NCI-H2196 treated with DMSO at 0.1 percent for 48 hours (cell line): ENCODE measurements around the gene ZNF35.

ENCODE experiments used
- DNase-seq: peaks from one replicate; lab custom pipeline; 2025; ENCODE audit not compliant: unreplicated experiment; lab: John Stamatoyannopoulos, UW

ZNF35 gene

DNA sequence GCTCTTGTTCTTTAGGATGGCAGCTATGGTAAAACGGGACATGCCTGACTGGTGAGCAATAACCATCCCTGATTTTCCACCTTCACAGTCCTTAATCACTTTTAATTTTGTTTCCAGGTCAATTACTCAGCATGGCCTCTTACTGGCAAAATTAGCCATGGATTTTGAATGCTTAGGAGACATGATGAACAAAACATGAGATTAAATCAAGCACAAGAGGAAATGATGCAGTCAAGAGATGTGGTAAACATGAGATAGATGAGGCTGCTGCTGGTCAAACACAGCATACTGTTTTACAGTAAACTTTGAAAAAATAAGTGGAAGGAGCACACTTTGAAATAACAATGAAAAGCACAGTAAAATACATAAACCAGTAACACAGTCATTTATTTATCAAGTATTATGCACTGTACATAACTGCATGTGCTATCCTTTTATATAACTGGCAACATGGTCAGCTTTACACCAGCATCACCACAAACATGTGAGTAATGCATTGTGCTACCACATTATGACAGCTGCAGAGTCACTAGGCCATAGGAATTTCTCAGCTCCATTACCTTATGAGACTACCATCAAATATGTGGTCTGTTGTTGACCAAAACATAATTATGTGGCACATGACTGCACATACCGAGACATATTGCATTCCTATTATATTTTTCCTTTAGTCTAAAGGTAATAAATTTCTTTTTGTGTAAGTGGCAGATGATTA is 33.8 kb downstream of the ZNF35 start:
- DNase-seq, result no peak

DNA sequence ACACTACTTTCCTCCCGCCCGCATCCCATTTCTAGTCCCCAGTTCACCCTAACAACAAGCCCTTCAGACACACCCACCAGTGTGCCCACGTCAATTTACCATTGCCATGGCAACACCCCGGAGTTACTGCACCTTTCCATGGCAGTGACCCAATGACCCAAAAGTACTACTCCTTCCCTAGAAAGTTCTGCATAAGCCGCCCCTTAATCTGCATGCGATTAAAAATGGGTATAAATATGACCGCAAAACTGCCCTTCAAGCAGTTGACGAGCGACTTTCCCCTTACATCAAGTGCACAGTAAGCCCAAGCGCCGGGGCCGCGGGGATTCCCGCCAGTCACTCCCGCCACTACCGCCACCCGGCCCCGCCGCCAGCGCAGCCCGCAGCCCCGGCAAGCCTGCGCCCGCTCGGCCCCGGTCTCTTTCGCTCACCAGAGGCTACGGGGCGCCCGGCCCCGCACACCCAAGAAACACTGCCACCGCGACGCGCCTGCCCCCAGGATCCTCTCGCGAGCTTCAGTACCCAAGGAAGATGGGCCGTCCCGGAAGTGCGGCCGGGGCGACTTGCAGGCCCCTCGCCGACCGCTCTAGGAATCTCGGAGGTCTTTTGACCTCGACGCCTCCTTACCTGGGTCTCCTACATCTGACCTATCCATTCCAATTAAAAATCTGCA is 36.7 kb downstream of the ZNF35 start:
- DNase-seq, result no peak

DNA sequence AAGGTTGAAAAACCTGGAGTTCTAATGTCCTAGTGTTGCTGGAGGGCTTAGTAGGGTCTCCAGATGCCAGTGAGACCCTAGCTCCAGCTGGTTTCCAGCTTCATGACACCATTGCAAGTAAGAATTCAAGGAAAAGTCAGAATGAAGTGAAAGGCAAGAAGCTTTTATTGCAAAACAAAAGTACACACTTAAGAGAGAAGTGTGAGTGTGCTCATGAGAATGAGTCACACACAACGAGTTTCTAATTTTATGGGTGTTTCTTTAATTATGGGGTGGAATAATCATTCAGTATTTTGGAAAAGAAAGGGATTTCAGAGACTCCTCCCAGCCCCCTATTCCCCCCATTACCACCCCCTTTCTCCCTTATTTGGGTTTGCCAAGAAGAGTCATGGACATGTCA is 39.4 kb downstream of the ZNF35 start:
- DNase-seq, result no peak
